B cell (primary cell): ENCODE data around the gene KRTAP19-1. TPM values are rescaled to one million over a fixed set of nuclear protein-coding genes. Genes with fewer than 3 reads are reported as not detected.
"Not testable (repeated sequence)": the region's sequence is repeated elsewhere in the genome, so short reads cannot be mapped to it uniquely, and the experiment has no call there.

Experiments used
- ATAC-seq: fragments of 200-7000 bp; cut with Tn5 transposase; one replicate; pipeline ENCODE4 v1.10.0; 2021; ENCODE audit warnings: low read depth, mild to moderate bottlenecking, moderate number of reproducible peaks, moderate library complexity
- CTCF ChIA-PET: fragments of 350-600 bp; sonication (Branson Sonifier 250); formaldehyde crosslinking; loops from one replicate; lab custom pipeline; 2021; ENCODE audit warnings: antibody characterized with exemption, inconsistent platforms; lab: Charles Lee
- POLR2A ChIA-PET: fragments of 350-600 bp; sonication (Branson Sonifier 250); formaldehyde crosslinking; loops from one replicate; lab custom pipeline; 2021; ENCODE audit warnings: antibody characterized with exemption; lab: Charles Lee
- DNase-seq: peaks from one replicate; pipeline ENCODE4 v3.0.0; 2013
- H2AFZ ChIP-seq: 2 replicates; pipeline ENCODE4 v1.6.1; 2012; ENCODE audit warnings: mild to moderate bottlenecking, low read depth, low read length; ENCODE audit not compliant: insufficient read depth, poor library complexity, severe bottlenecking
- H3K27ac ChIP-seq, 2 donors: 1 replicate in 1 of 2; 2 replicates in 1 of 2; pipeline ENCODE4 v1.5.1; 2012 to 2013; ENCODE audit warnings: low read length in 2 of 2, mild to moderate bottlenecking in 2 of 2, moderate library complexity in 1 of 2
- H3K27me3 ChIP-seq, 4 experiments: fragments of 200-600 bp in 1 of 4; sonication (generic) in 1 of 4; replicated peaks in 1 of 4; 1 replicate in 2 of 4; 2 replicates in 2 of 4; pipeline versions ENCODE4 v1.6.1 to v1.7.0; 2013 to 2016; ENCODE audit warnings: low read length in 3 of 4, mild to moderate bottlenecking in 2 of 4, mixed read lengths in 1 of 4, moderate library complexity in 1 of 4; ENCODE audit not compliant: insufficient read depth in 4 of 4, control insufficient read depth in 3 of 4; ENCODE audit errors: control extremely low read depth in 1 of 4
- H3K36me3 ChIP-seq, 2 experiments: replicated peaks in 1 of 2; 1 replicate in 1 of 2; 2 replicates in 1 of 2; pipeline versions ENCODE4 v1.6.1 to v1.7.1; 2013; ENCODE audit warnings: low read length in 1 of 2; ENCODE audit not compliant: insufficient read depth in 2 of 2, control insufficient read depth in 1 of 2; ENCODE audit errors: control extremely low read depth in 1 of 2, extremely low read depth in 1 of 2
- H3K4me1 ChIP-seq, 2 donors: fragments of 200-600 bp in 1 of 2; sonication (generic) in 1 of 2; 1 replicate in 1 of 2; 2 replicates in 1 of 2; pipeline versions ENCODE4 v1.5.1 to v1.6.1; 2013 to 2017; ENCODE audit warnings: low read length in 2 of 2; ENCODE audit not compliant: control insufficient read depth in 2 of 2, insufficient read depth in 2 of 2
- H3K4me2 ChIP-seq: replicated peaks from 2 replicates; pipeline ENCODE3; 2012; ENCODE audit warnings: mild to moderate bottlenecking, low read depth, low read length; ENCODE audit not compliant: poor library complexity, severe bottlenecking
- H3K4me3 ChIP-seq, 5 experiments: fragments of 200-600 bp in 1 of 5; sonication (generic) in 1 of 5; 1 replicate in 3 of 5; 2 replicates in 2 of 5; pipeline versions ENCODE4 v1.5.1 to v1.7.0; 2011 to 2016; ENCODE audit warnings: low read length in 4 of 5, mild to moderate bottlenecking in 4 of 5, low read depth in 2 of 5, control low read depth in 1 of 5, moderate library complexity in 1 of 5; ENCODE audit not compliant: insufficient read depth in 1 of 5; ENCODE audit errors: control extremely low read depth in 1 of 5, extremely low read depth in 1 of 5
- H3K79me2 ChIP-seq: fragments of 200-600 bp; sonication (generic); one replicate; pipeline ENCODE4 v1.6.0; 2016; ENCODE audit warnings: low read length; ENCODE audit not compliant: control insufficient read depth, insufficient read depth
- H3K9ac ChIP-seq: fragments of 200-600 bp; sonication (generic); 2 replicates; pipeline ENCODE4 v1.6.1; 2017; ENCODE audit warnings: mild to moderate bottlenecking, low read length, moderate library complexity
- H3K9me3 ChIP-seq, 3 donors: one replicate each; pipeline versions ENCODE4 v1.6.1 to v1.7.1; 2013; ENCODE audit warnings: low read length in 2 of 3; ENCODE audit not compliant: control insufficient read depth in 2 of 3, insufficient read depth in 1 of 3; ENCODE audit errors: control extremely low read depth in 1 of 3
- H4K20me1 ChIP-seq: 2 replicates; pipeline ENCODE4 v1.6.0; 2012; ENCODE audit warnings: mild to moderate bottlenecking, low read length; ENCODE audit not compliant: insufficient read depth, control insufficient read depth, poor library complexity, severe bottlenecking
- H3K27ac Mint-ChIP-seq: one replicate; pipeline ENCODE4 v1.8.0; 2021; ENCODE audit warnings: mixed read lengths
- H3K27me3 Mint-ChIP-seq: one replicate; pipeline ENCODE4 v1.8.0; 2021; ENCODE audit warnings: mixed read lengths
- H3K4me1 Mint-ChIP-seq: one replicate; pipeline ENCODE4 v1.8.0; 2021; ENCODE audit warnings: mixed read lengths
- H3K4me3 Mint-ChIP-seq: one replicate; pipeline ENCODE4 v1.8.0; 2021; ENCODE audit warnings: mixed read lengths
- H3K9me3 Mint-ChIP-seq: one replicate; pipeline ENCODE4 v1.8.0; 2022; ENCODE audit warnings: mixed read lengths; ENCODE audit not compliant: insufficient read depth
- CTCF ChIP-seq: fragments of 200-600 bp; IDR thresholded peaks from one replicate; pipeline ENCODE4 v1.8.0; 2022; ENCODE audit warnings: antibody characterized with exemption, mild to moderate bottlenecking
- EZH2 ChIP-seq: IDR thresholded peaks from 2 replicates; pipeline ENCODE4 v1.6.1; 2012; ENCODE audit warnings: borderline replicate concordance, low read depth, mild to moderate bottlenecking, moderate library complexity, low read length; ENCODE audit not compliant: insufficient read depth, poor library complexity, severe bottlenecking
- WGBS: methylation state at CpG from one replicate; pipeline ENCODE4 v1.1.5; 2013; ENCODE audit warnings: missing lambda C conversion rate; ENCODE audit not compliant: insufficient coverage; 5-methylcytosine and 5-hydroxymethylcytosine counted together
- intact Hi-C: fragments of 100-400 bp; cut with micrococcal nuclease; formaldehyde crosslinking; loops from one replicate; pipeline ENCODE4 v1.10.0; 2022
- polyA plus RNA-seq: library from polyadenylated mRNA; depleted of rRNA; stranded (reverse); fragments of >200 nt; gene quantifications from 2 replicates; pipeline ENCODE4 v1.2.3, GENCODE V29; 2012
- total RNA-seq, 2 donors: library from RNA; stranded (reverse); fragments of 120-200 nt in 1 of 2; gene quantifications; 1 replicate in 1 of 2; 2 replicates in 1 of 2; pipeline versions ENCODE4 v1.2.3 to v1.2.4, GENCODE V29; 2013 to 2022

KRTAP19-1 gene
- total and polyA plus RNA-seq, 2 donors (not counting 1 experiment from before 2014, with no cell fraction given), result not detected

GRCh38 chr21:30515681-30516080 lies 35.5 kb upstream of the KRTAP19-1 start:
- H3K4me1 ChIP-seq, result no peaks in the 10 kb centered on the region
- peaks cover 1 to 3% (median 2%) of the 10 kb centered on the region in 3 donors for H3K9me3 ChIP-seq
- H3K36me3 ChIP-seq, result no peaks in the 10 kb centered on the region
- ATAC-seq (no peak), DNase-seq (no peak)
- WGBS, result 100% methylated on average over 1 of the region's 1 CpG
- H3K79me2 ChIP-seq, result no peaks in the 10 kb centered on the region
- no peak overlapping the region for H3K9ac ChIP-seq
- POLR2A ChIA-PET, result no interaction called here
- no peak overlapping the region for H2AFZ ChIP-seq
- no peaks in the 10 kb centered on the region for H3K4me1 Mint-ChIP-seq
- TF ChIP-seq CTCF, result no peak
- TF ChIP-seq EZH2, result no peak
- H3K27me3 ChIP-seq, result no peaks in the 10 kb centered on the region
- H3K4me2 ChIP-seq, result no peak overlapping the region
- intact Hi-C loops, result no loop called here
- H3K9me3 Mint-ChIP-seq, result no peaks in the 10 kb centered on the region
- no peaks in the 10 kb centered on the region for H3K27me3 Mint-ChIP-seq
- no peak overlapping the region for H3K4me3 ChIP-seq
- H4K20me1 ChIP-seq, result no peaks in the 10 kb centered on the region
- no peak overlapping the region for H3K27ac Mint-ChIP-seq
- no peak overlapping the region for H3K27ac ChIP-seq
- no peak overlapping the region for H3K4me3 Mint-ChIP-seq
- CTCF ChIA-PET, result no interaction called here

- H4K20me1 ChIP-seq, H3K9ac ChIP-seq, H3K4me3 Mint-ChIP-seq, H3K27ac ChIP-seq, H3K79me2 ChIP-seq, H3K36me3 ChIP-seq, H3K27me3 ChIP-seq, CTCF ChIA-PET, H3K4me3 ChIP-seq, H3K9me3 ChIP-seq, H2AFZ ChIP-seq, H3K27me3 Mint-ChIP-seq, H3K4me2 ChIP-seq, H3K27ac Mint-ChIP-seq, ATAC-seq, DNase-seq, H3K4me1 Mint-ChIP-seq, POLR2A ChIA-PET, H3K9me3 Mint-ChIP-seq, intact Hi-C loops, H3K4me1 ChIP-seq: not testable (repeated sequence)
- WGBS, result 36% methylated on average over 3 of the region's 4 CpGs
Measured at GRCh38 chr21:30505621-30506205, 25.5 kb upstream of the KRTAP19-1 start.
